Thyroid gland (tissue), 4 donors: ENCODE data around the gene CA10. TPM values are rescaled to one million over a fixed set of nuclear protein-coding genes. Genes with fewer than 3 reads are reported as not detected.

Experiments
- DNase-seq, 2 donors: peaks; one replicate each; pipeline ENCODE4 v3.0.0-alpha.2; 2019
- H3K27ac ChIP-seq, 3 donors: fragments of 200-600 bp; sonication (generic); 1 replicate in 2 of 3; 2 replicates in 1 of 3; pipeline ENCODE4 v1.5.1; 2016 to 2019; ENCODE audit warnings: mild to moderate bottlenecking in 1 of 3, moderate library complexity in 1 of 3
- H3K27me3 ChIP-seq: fragments of 200-600 bp; sonication (generic); one replicate; pipeline ENCODE4 v1.5.1; 2019
- H3K36me3 ChIP-seq, 2 donors: fragments of 200-600 bp; sonication (generic); one replicate each; pipeline ENCODE4 v1.5.1; 2016 to 2019
- H3K4me1 ChIP-seq, 2 donors: fragments of 200-600 bp; sonication (generic); one replicate each; pipeline ENCODE4 v1.5.1; 2017 to 2019
- H3K4me3 ChIP-seq, 3 donors: fragments of 200-600 bp; sonication (generic); replicated peaks in 1 of 3; 1 replicate in 2 of 3; 2 replicates in 1 of 3; pipeline ENCODE4 v1.5.1; 2016; ENCODE audit warnings: mild to moderate bottlenecking in 1 of 3
- H3K9me3 ChIP-seq: fragments of 200-600 bp; sonication (generic); one replicate; pipeline ENCODE4 v1.5.1; 2017
- POLR2A ChIP-seq, 2 donors: fragments of 450-650 bp; IDR thresholded peaks; one replicate each; pipeline ENCODE4 v1.6.1; 2017; ENCODE audit warnings: antibody characterized with exemption in 2 of 2, mild to moderate bottlenecking in 2 of 2, moderate library complexity in 1 of 2
- WGBS, 2 donors: methylation state at CpG; one replicate each; pipeline ENCODE4 v1.1.5; 2017; 5-methylcytosine and 5-hydroxymethylcytosine counted together
- intact Hi-C: fragments of 100-400 bp; cut with DNase I; formaldehyde crosslinking; loops from one replicate; pipeline ENCODE4 v1.15.1; 2023
- total RNA-seq, 4 donors: library from RNA; depleted of rRNA; stranded (reverse); fragments of >200 nt; gene quantifications; one replicate each; pipeline ENCODE4 v1.2.3, GENCODE V29; 2016
- TF ChIP-seq, protein P1 (sequence below), 6 experiments: fragments of 200-600 bp in 3 of 6; fragments of 450-650 bp in 3 of 6; sonication (generic) in 3 of 6; IDR thresholded peaks; one replicate each; pipeline ENCODE4 v1.5.1; 2016 to 2019; ENCODE audit warnings: antibody characterized with exemption in 6 of 6, mild to moderate bottlenecking in 2 of 6, inconsistent platforms in 1 of 6, moderate library complexity in 1 of 6

The CA10 gene
- total RNA-seq, 4 donors from 2014 or later, result not detected

DNA sequence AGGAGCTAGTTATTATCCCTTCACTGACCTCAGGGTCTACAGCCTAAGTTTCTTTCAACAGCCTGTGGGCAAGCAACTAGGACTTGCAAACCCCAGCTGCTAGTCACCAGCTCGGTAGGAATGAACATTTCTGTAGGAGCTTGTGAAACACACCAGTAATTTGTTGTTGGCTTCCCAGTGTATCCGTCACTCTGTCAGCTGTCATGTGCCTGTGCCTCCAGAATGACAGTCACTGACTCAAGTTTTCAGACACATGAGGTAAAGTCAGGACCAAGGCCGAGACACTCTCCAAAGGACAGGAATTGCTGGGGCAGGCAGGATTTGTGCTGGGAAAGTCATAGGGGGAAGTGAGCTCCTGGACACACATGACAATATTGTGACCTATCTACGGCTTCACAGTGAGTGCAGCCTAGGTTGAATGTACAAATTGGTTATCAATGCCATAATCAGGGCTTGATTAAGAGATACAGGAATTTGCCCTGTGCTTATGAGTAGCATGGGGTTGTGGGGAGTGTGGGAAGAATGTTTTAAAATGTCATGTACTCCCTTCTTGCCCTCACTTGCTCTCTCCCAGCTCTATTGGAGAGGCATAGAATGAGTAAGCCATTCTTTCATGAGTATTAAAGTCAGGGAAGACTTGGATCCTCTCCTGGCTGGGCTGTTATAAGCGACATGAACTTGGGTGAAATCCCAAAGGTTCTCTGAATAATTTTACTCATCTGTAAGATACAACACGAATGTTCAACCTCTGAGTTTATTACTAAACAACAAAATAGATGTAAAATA is 506.8 kb downstream of the CA10 start:
- WGBS, 2 donors, result 85 to 95% methylated on average over 6 of the region's 6 CpGs
- Histone ChIP-seq H3K27me3 (no peaks in the 10 kb centered on the region), H3K36me3 (no peaks in the 10 kb centered on the region), H3K27ac (no peak overlapping the region), H3K4me3 (no peak overlapping the region), H3K4me1 (no peaks in the 10 kb centered on the region), H3K9me3 (no peaks in the 10 kb centered on the region)
- intact Hi-C loops, result no loop called here
- no peak for DNase-seq
- no peak for TF ChIP-seq POLR2A (IDR thresholded peaks at IDR 0.05)
- TF ChIP-seq, protein P1, sequence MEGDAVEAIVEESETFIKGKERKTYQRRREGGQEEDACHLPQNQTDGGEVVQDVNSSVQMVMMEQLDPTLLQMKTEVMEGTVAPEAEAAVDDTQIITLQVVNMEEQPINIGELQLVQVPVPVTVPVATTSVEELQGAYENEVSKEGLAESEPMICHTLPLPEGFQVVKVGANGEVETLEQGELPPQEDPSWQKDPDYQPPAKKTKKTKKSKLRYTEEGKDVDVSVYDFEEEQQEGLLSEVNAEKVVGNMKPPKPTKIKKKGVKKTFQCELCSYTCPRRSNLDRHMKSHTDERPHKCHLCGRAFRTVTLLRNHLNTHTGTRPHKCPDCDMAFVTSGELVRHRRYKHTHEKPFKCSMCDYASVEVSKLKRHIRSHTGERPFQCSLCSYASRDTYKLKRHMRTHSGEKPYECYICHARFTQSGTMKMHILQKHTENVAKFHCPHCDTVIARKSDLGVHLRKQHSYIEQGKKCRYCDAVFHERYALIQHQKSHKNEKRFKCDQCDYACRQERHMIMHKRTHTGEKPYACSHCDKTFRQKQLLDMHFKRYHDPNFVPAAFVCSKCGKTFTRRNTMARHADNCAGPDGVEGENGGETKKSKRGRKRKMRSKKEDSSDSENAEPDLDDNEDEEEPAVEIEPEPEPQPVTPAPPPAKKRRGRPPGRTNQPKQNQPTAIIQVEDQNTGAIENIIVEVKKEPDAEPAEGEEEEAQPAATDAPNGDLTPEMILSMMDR (IDR thresholded peaks at IDR 0.05), result no peak

DNA sequence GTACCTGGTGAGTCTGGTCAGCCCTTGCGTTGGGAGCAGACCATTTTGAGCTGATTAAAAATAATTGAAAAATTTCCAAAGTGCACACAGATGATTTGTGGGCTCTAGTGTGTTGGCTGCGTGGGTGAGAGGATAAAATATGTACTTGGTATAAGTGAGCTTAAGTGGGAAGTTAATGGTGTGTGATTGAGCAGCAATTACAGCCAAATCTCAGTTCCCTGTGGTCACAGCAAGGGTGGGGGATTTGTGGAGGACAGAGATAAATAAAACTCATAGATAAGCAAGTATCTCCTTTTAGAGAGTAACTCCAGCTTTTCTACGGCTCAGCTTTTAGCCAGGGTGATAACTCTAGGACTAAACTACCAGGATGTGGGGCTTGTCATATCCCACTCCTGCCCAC is 507.7 kb downstream of the CA10 start:
- no peaks in the 10 kb centered on the region for H3K27me3 ChIP-seq
- H3K4me1 ChIP-seq, result no peaks in the 10 kb centered on the region
- H3K9me3 ChIP-seq, result no peaks in the 10 kb centered on the region
- intact Hi-C loops, result no loop called here
- DNase-seq, result no peak
- no peak for TF ChIP-seq POLR2A (IDR thresholded peaks at IDR 0.05)
- TF ChIP-seq, protein P1 (IDR thresholded peaks at IDR 0.05), result no peak
- 38 to 51% methylated on average over 3 of the region's 3 CpGs for WGBS, 2 donors
- no peak overlapping the region for H3K4me3 ChIP-seq
- H3K36me3 ChIP-seq, result no peaks in the 10 kb centered on the region
- H3K27ac ChIP-seq, result no peak overlapping the region

GRCh38 chr17:51650202-51650601 is 508.3 kb downstream of the CA10 start:
- no peaks in the 10 kb centered on the region for H3K36me3 ChIP-seq
- H3K27ac ChIP-seq, result no peak overlapping the region
- no peaks in the 10 kb centered on the region for H3K9me3 ChIP-seq
- DNase-seq, result no peak
- H3K4me1 ChIP-seq, result no peaks in the 10 kb centered on the region
- TF ChIP-seq, protein P1 (IDR thresholded peaks at IDR 0.05), result no peak
- TF ChIP-seq POLR2A (IDR thresholded peaks at IDR 0.05), result no peak
- no peaks in the 10 kb centered on the region for H3K27me3 ChIP-seq
- 83 to 91% methylated on average over 2 of the region's 2 CpGs for WGBS, 2 donors
- H3K4me3 ChIP-seq, result no peak overlapping the region
- intact Hi-C loops, result no loop called here

- no peaks in the 10 kb centered on the region for H3K36me3 ChIP-seq
- H3K9me3 ChIP-seq, result no peaks in the 10 kb centered on the region
- intact Hi-C loops, result no loop called here
- WGBS, 2 donors, result 58 to 93% methylated on average over 1 to 5 of the region's 5 CpGs
- no peak for DNase-seq
- no peaks in the 10 kb centered on the region for H3K27me3 ChIP-seq
- H3K4me3 ChIP-seq, result no peak overlapping the region
- H3K27ac ChIP-seq, result no peak overlapping the region
- no peaks in the 10 kb centered on the region for H3K4me1 ChIP-seq
- no peak for TF ChIP-seq POLR2A (IDR thresholded peaks at IDR 0.05)
- TF ChIP-seq, protein P1 (IDR thresholded peaks at IDR 0.05), result no peak
Measured at GRCh38 chr17:51647826-51648225, 510.7 kb downstream of the CA10 start.

GRCh38 chr17:51647067-51647466 is 511.4 kb downstream of the CA10 start:
- Histone ChIP-seq H3K27ac (no peak overlapping the region), H3K4me3 (no peak overlapping the region), H3K36me3 (no peaks in the 10 kb centered on the region), H3K27me3 (no peaks in the 10 kb centered on the region), H3K9me3 (no peaks in the 10 kb centered on the region), H3K4me1 (no peaks in the 10 kb centered on the region)
- no peak for DNase-seq
- 76 to 77% methylated on average over 6 of the region's 6 CpGs for WGBS, 2 donors
- TF ChIP-seq, protein P1 (IDR thresholded peaks at IDR 0.05), result no peak
- no peak for TF ChIP-seq POLR2A (IDR thresholded peaks at IDR 0.05)
- intact Hi-C loops, result no loop called here
